ENCODE measurements around the gene AFMID. TPM values are rescaled to one million over a fixed set of nuclear protein-coding genes. Genes with fewer than 3 reads are reported as not detected.

AFMID gene
- total and polyA plus RNA-seq, 2 donors (not counting 3 experiments of a cell fraction or from before 2014, with no cell fraction given), result 33.5 to 42.9 TPM

- Histone ChIP-seq H3K4me3 (replicated peaks in 1 of 3; ENCODE audit: insufficient read depth in 1 of 3, low read depth in 1 of 3, low read length in 3 of 3) (no peak overlapping the region), H2AFZ (ENCODE audit: low read depth, low read length) (no peak overlapping the region), H3K9me1 (replicated peaks; ENCODE audit: control insufficient read depth, extremely low read depth, insufficient read depth, low read length) (no peaks in the 10 kb centered on the region), H3K9ac (replicated peaks; ENCODE audit: extremely low read depth, insufficient read depth, low read length) (no peak overlapping the region), H3K79me2 (ENCODE audit: control insufficient read depth, insufficient read depth, low read length) (no peaks in the 10 kb centered on the region), H3K36me3 (ENCODE audit: control insufficient read depth in 2 of 2, extremely low read depth in 1 of 2, insufficient read depth in 2 of 2, low read length in 2 of 2) (no peaks in the 10 kb centered on the region), H3K4me1 (ENCODE audit: control insufficient read depth, extremely low read depth, insufficient read depth, low read length) (peaks cover 22% of the 10 kb centered on the region), H3K9me3 (replicated peaks; ENCODE audit: control insufficient read depth, insufficient read depth, low read length) (no peaks in the 10 kb centered on the region), H3K27ac (ENCODE audit: insufficient read depth, low read depth, low read length) (no peak overlapping the region), H3K27me3 (ENCODE audit: control insufficient read depth in 2 of 2, insufficient read depth in 2 of 2, low read length in 2 of 2) (no peaks in the 10 kb centered on the region), H3K4me2 (ENCODE audit: insufficient read depth, low read length) (no peak overlapping the region), H4K20me1 (replicated peaks; ENCODE audit: control insufficient read depth, extremely low read depth, insufficient read depth, low read length) (no peaks in the 10 kb centered on the region)
- no peak for TF ChIP-seq POLR2A (IDR thresholded peaks at IDR 0.05; ENCODE audit: low read depth, low read length)
- TF ChIP-seq CTCF (IDR thresholded peaks at IDR 0.05; ENCODE audit: extremely low read depth in 1 of 2, insufficient read depth in 1 of 2, low read depth in 1 of 2, low read length in 2 of 2), result no peak
- no peak for TF ChIP-seq MAX (IDR thresholded peaks at IDR 0.05; ENCODE audit: insufficient read depth, insufficient read length)
- TF ChIP-seq MYC (IDR thresholded peaks at IDR 0.05; ENCODE audit: low read depth, low read length), result no peak
- no peak for TF ChIP-seq FOS (IDR thresholded peaks at IDR 0.05; ENCODE audit: borderline replicate concordance, insufficient read depth, low read length)
- no peak for TF ChIP-seq JUN (IDR thresholded peaks at IDR 0.05; ENCODE audit: borderline replicate concordance, insufficient read depth, insufficient read length, low read depth)
- no peak for TF ChIP-seq GATA2 (IDR thresholded peaks at IDR 0.05; ENCODE audit: insufficient read depth, insufficient read length, low read depth, low read length)
- no peak for TF ChIP-seq POLR2AphosphoS5 (IDR thresholded peaks at IDR 0.05; ENCODE audit: insufficient read depth, low read depth, low read length)
- TF ChIP-seq EZH2 (IDR thresholded peaks at IDR 0.05; ENCODE audit: borderline replicate concordance, low read depth, low read length, severe bottlenecking), result no peak
- dilution Hi-C loops (cut with MboI; ENCODE audit: extremely low pct_ligation_motif_present, low sequenced_read_pairs) (no loop called here), intact Hi-C loops (cut with micrococcal nuclease) (no loop called here)
- ChIA-PET POLR2A (interaction anchor here (0.6 kb wide), 1 partner anchor 68 kb away, joined by 3 read pairs; no protein-coding TSS in a partner anchor), CTCF (interaction anchor here (0.8 to 1.7 kb wide), 7 partner anchors 9 to 57 kb away, joined by 3 to 7 read pairs (median 3); no protein-coding TSS in a partner anchor)
- no peak for FAIRE-seq
- BruUV-seq (replicated peaks), result no TSS peak
- no peak for DNase-seq (ENCODE audit: low read depth, low spot score)
Measured at GRCh38 chr17:78142119-78142861, 44.9 kb upstream of the AFMID start.
